Right lobe of liver (tissue), 4 donors: ENCODE results near the gene FBXW11.

Experiments
- CTCF ChIP-seq, 4 donors: fragments of 200-600 bp in 3 of 4; fragments of 450-650 bp in 1 of 4; IDR thresholded peaks; one replicate each; pipeline versions ENCODE4 v1.5.1 to v1.8.0; 2016 to 2022; ENCODE audit warnings: antibody characterized with exemption in 4 of 4, mild to moderate bottlenecking in 2 of 4
- POLR2A ChIP-seq: fragments of 450-650 bp; IDR thresholded peaks from one replicate; pipeline ENCODE4 v1.6.1; 2017; ENCODE audit warnings: antibody characterized with exemption, mild to moderate bottlenecking
- donor health status: DM: no; HTN: no; CAD: no.
- donor health status: DM: no; HTN: no; CAD: no.
- donor health status: DM: no; HTN: yes; CAD: no.

- TF ChIP-seq CTCF (IDR thresholded peaks at IDR 0.05): no peak
- TF ChIP-seq POLR2A: no peak
Measured at GRCh38 chr5:171845040-171845630, 161.3 kb downstream of the FBXW11 start.
